Kidney tubule cell (primary cell): Measurements from ENCODE around the gene ZNF135.

ENCODE experiments used
- DNase-seq: peaks from one replicate; pipeline ENCODE4 v3.0.0-alpha.2; 2018; ENCODE audit warnings: low spot score

Gene ZNF135

GRCh38 chr19:58046856-58047255 lies 12.2 kb upstream of the ZNF135 start:
- DNase-seq: no peak

DNA sequence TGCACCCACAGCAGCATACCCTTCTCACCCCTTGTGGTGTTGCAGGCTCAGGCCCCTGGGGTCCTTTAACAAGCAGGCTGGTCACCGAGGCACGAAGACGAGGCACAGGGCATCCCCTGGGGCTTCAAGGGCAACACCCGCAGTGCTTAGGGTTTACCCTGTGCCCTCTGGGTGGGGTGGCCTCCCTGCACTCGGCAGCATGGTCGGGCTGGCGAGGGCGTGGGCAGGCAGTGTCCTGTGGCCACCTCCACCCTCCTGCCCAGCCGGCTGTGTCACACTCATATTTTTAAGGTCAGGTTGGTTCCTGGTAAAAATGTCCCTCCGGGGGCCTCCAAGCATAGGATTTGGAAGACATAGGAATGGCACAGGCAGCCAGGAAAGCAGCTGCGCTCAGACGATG lies 11.4 kb upstream of the ZNF135 start:
- no peak for DNase-seq

DNA sequence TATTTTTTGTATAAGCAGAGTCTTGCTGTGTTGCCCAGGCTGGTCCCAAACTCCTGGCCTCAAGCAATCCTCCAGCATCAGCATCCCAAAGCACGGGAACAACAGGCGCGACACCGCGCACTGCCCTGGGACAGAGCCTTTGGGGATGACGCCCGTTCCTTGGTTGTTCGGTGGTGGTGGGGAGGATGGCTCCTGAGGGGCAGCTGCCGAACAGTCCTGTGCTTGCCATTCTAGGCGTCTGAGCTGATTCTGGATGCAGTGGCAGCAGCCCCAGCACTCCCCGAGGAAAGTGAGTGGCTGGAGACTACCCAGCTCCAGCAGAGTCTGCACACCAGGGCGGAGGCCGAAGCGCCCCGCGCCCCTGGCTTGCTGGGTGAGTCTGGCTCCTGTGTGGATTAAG lies 6.8 kb upstream of the ZNF135 start:
- DNase-seq: no peak

- no peak for DNase-seq
These were observed 5.5 kb upstream of the ZNF135 start for GRCh38 chr19:58053480-58054156.

GRCh38 chr19:58054901-58055874 lies 3.9 kb upstream of the ZNF135 start:
- DNase-seq: peak; percentile 1

GRCh38 chr19:58056261-58056660 lies 2.8 kb upstream of the ZNF135 start:
- DNase-seq: no peak

DNA sequence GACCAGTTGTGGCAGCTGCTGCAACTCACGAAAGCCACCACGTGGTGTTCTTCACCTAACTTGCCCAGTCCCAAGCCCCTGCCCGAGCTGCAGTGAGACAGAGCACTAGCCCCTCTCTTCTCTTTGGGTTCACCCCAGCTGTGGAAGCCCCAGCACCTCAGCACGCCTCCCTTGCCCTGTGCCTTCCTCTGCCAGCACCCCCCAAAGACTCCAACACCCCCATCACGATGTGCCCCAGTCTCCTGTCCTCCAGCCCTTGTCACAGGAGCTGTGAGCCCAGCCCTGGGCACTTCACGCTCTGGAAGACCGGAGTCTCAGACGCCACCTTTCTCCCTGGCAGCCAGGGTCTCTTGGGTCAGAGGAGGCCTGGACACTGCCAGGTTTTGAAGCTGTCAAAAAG lies 2.2 kb upstream of the ZNF135 start:
- DNase-seq: no peak

GRCh38 chr19:58058467-58058866 lies 615 bp upstream of the ZNF135 start:
- no peak for DNase-seq

- no peak for DNase-seq
These were observed 593 bp downstream of the ZNF135 start for GRCh38 chr19:58059671-58060078.

GRCh38 chr19:58060231-58060630 lies 1.1 kb downstream of the ZNF135 start:
- no peak for DNase-seq

- DNase-seq: no peak
These were observed 4.6 kb downstream of the ZNF135 start for GRCh38 chr19:58063712-58064111.

GRCh38 chr19:58067240-58067912 lies 8.3 kb downstream of the ZNF135 start:
- no peak for DNase-seq

DNA sequence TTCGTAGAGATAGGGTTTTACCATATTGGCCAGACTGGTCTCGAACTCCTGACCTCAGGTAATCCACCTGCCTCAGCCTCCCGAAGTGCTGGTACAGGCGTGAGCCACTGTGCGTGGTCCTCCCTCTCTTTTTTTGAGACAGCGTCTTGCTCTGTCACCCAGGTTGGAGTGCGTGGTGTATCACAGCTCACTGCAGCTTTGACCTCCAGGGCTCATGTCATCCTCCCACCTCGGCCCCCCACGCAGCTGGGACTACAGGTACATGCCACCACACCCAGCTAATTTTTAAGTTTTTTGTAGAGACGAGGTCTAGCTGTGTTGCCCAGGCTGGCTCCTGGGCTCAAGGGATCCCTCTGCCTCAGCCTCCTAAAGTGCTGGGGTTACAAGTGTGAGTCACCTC lies 20.7 kb downstream of the ZNF135 start:
- no peak for DNase-seq

- no peak for DNase-seq
These were observed 23.9 kb downstream of the ZNF135 start for GRCh38 chr19:58083021-58083420.

DNA sequence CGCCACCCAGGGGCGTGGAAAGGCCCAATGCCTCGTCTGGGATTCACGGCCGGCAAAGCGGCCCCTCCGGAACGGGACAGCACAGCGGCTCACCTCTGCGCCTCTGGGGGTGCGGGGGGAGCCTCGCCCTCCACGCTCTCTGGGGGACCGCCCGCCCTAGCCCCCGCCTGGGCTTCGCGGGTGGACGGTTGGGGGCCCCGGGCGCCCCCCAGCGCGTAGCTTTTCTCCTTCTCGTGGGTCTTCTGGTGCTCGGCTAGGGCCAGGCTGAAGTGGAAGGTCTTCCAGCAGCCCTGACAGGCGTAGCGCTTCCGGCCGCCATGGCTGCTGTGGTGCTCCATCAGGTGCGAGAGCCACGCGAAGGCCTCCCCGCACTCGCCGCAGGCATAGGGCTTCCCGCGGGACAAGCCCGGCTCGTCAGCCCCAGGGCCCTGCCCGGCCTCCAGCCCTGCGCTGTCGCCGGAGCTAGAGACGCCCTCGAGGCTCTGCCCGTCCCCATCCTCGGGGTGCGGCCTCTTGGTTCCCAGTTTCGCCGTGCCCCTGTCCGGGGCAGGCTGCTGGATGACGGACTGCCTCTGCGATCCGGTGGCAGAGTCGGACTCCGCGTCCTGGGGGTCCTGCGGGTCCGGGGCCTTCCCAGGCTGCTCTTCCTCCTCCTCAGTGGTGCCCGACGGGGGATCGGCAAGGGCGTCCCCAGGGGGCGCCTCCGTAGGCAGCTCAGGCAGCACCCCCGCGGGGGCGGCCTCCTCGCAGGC lies 25.7 kb downstream of the ZNF135 start:
- no peak for DNase-seq

- no peak for DNase-seq
These were observed 26.3 kb downstream of the ZNF135 start for GRCh38 chr19:58085348-58085875.

- no peak for DNase-seq
These were observed 28.0 kb downstream of the ZNF135 start for GRCh38 chr19:58086825-58087710.

DNA sequence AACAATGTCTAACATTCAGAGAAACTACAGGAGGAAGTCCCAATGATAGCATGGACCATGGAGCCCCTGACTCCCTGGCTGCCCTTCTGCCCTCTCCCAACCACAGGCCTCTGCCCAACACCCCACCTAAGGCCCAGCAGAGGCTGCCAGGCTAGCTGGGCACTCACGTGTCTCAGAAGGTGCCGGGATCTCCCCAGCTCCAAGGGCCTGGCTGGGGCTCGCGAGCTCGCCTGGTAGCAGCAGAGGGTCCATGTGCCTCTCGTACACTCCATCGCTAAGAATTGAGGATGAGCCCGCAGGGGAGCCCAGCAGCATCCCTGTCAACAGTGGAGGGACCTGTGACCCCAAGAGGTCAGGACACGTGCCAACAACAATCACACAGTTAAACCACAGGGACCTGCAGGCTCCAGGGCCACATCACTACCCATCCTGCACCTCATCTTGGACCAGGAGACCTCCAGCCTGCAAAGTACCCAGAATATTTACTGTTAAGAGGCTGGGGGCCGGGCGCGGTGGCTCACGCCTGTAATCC lies 29.5 kb downstream of the ZNF135 start:
- no peak for DNase-seq

DNA sequence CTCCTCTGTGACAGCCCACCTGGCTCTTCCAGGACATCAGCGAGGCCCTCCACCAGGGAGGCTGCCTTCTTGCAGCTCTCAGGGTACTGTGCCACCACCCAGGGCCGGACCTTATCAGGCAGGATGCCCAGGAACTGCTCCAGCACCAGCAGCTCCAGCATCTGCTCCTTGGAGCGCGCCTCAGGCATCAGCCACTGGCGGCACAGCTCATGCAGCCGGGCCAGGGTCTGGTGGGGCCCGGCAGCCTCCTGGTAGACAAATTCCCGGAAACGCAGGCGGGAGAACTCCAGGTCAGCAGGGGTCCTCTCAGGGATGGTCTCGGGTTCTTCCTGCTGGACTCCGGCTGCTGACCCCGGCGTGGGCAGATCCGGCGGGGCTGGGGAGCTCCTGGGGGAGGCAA lies 30.8 kb downstream of the ZNF135 start:
- DNase-seq: no peak

DNA sequence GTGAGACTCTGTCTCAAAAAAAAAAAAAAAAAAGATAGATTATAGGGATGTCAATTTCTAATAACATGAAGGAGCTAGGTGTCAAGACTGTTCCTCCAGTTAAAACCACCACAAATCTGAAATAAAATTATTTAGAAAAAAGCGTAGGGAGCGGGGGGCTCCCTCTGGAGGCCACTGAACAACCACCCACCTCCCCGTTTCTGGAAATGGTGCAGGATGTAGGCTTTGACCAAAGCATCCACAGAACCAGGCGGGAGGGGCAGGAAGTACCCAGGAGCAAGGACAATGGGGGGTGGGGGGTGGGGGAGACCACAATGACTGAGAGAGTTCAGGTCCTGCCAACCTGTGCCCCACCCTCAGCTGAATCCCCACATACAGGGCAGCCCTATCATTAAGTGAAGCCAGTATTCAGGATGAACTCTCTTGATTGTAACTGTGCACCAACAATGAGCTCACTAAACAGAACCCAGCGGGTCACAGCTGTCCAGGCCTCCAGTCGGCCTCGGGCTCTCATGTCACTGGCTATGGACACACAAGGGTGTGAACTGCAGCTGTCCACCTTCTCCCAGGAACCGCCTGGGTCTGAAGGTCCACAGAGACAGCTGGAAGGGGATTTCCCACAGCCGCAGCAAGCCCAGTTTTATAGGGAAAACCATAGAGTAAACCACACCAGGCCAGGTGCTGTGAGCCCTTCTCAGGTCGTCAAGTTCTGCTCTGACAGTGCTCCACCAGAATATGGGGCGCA lies 32.3 kb downstream of the ZNF135 start:
- DNase-seq: no peak
